HepG2 (cell line): ENCODE data around the gene EEPD1. TPM values are rescaled to one million over a fixed set of nuclear protein-coding genes. Genes with fewer than 3 reads are reported as not detected.

ENCODE experiments used
- AGO2 ChIP-seq: fragments of 200-400 bp; formaldehyde crosslinking; optimal IDR thresholded peaks from 2 replicates; pipeline ENCODE3; 2017; ENCODE audit warnings: mild to moderate bottlenecking, low read depth, low read length, moderate library complexity
- CENPT ChIP-seq: sonication (generic); formaldehyde crosslinking; IDR thresholded peaks from 2 replicates; pipeline ENCODE4 v1.8.0; 2022; ENCODE audit warnings: low read depth, mild to moderate bottlenecking, moderate library complexity, missing genetic modification reagents
- EZH2 ChIP-seq: conservative IDR thresholded peaks from 2 replicates; pipeline ENCODE4 v1.6.1; 2012; ENCODE audit warnings: mild to moderate bottlenecking, low read depth, low read length, moderate library complexity
- HIVEP1 ChIP-seq: sonication (generic); formaldehyde crosslinking; IDR thresholded peaks from 2 replicates; pipeline ENCODE4 v1.4.0; 2020; ENCODE audit warnings: mild to moderate bottlenecking, missing genetic modification reagents
- HMG20A ChIP-seq: IDR thresholded peaks from 2 replicates; pipeline ENCODE4 v1.6.1; 2016; ENCODE audit warnings: borderline replicate concordance
- HNRNPH1 ChIP-seq: fragments of 200-400 bp; formaldehyde crosslinking; optimal IDR thresholded peaks from 2 replicates; pipeline ENCODE3; 2017; ENCODE audit warnings: mild to moderate bottlenecking, low read depth, low read length
- PHF21A ChIP-seq: sonication (generic); formaldehyde crosslinking; IDR thresholded peaks from 2 replicates; pipeline ENCODE4 v1.5.0; 2020; ENCODE audit warnings: mild to moderate bottlenecking, missing genetic modification reagents
- POLR2G ChIP-seq: fragments of 200-400 bp; formaldehyde crosslinking; IDR thresholded peaks from 2 replicates; pipeline ENCODE4 v1.6.1; 2018; ENCODE audit warnings: mild to moderate bottlenecking, low read depth, low read length, moderate library complexity
- SMYD3 ChIP-seq: sonication (generic); formaldehyde crosslinking; IDR thresholded peaks from 2 replicates; pipeline ENCODE4 v1.8.1; 2023; ENCODE audit warnings: mild to moderate bottlenecking, missing genetic modification reagents
- SP5 ChIP-seq: IDR thresholded peaks from 2 replicates; pipeline ENCODE4 v1.6.1; 2016; ENCODE audit warnings: low read depth, borderline replicate concordance
- SRSF4 ChIP-seq: fragments of 200-400 bp; formaldehyde crosslinking; IDR thresholded peaks from one replicate; pipeline ENCODE4 v1.6.1; 2018; ENCODE audit warnings: mild to moderate bottlenecking, low read depth, low read length, moderate library complexity; ENCODE audit not compliant: poor library complexity, severe bottlenecking
- ZNF207 ChIP-seq: fragments of 450-650 bp; IDR thresholded peaks from 2 replicates; pipeline ENCODE4 v1.6.1; 2016; ENCODE audit warnings: antibody characterized with exemption, borderline replicate concordance
- ZNF441 ChIP-seq: sonication (generic); formaldehyde crosslinking; IDR thresholded peaks from 2 replicates; pipeline ENCODE4 v1.7.0; 2021; ENCODE audit warnings: missing genetic modification reagents, borderline replicate concordance
- ZNF550 ChIP-seq: sonication (generic); formaldehyde crosslinking; IDR thresholded peaks from 2 replicates; pipeline ENCODE4 v1.4.0; 2020; ENCODE audit warnings: mild to moderate bottlenecking, missing genetic modification reagents, borderline replicate concordance
- ZNF598 ChIP-seq: sonication (generic); formaldehyde crosslinking; IDR thresholded peaks from 2 replicates; pipeline ENCODE4 v1.5.1; 2020; ENCODE audit warnings: mild to moderate bottlenecking, missing genetic modification reagents, borderline replicate concordance
- ZSCAN22 ChIP-seq: sonication (generic); formaldehyde crosslinking; IDR thresholded peaks from 2 replicates; pipeline ENCODE4 v1.4.0; 2020; ENCODE audit warnings: mild to moderate bottlenecking, missing genetic modification reagents
- polyA plus RNA-seq, 8 experiments: library from polyadenylated mRNA; depleted of rRNA in 3 of 8; stranded (reverse) in 7 of 8; unstranded in 1 of 8; fragments of >200 nt; fragmentation: Illumina TruSeq in 4 of 8; extraction: Trizol in 4 of 8; gene quantifications; 2 replicates each; pipeline versions ENCODE4 v1.2.1 to v1.2.3, GENCODE V29; 2011 to 2016; ENCODE audit warnings: low read depth in 4 of 8, missing spikeins in 1 of 8, mixed read lengths in 1 of 8; ENCODE audit not compliant: insufficient read depth in 1 of 8
- total RNA-seq, 5 experiments: library from RNA; depleted of rRNA; stranded (reverse); fragments of >200 nt; fragmentation: Illumina TruSeq; extraction: Trizol; gene quantifications; 2 replicates each; pipeline ENCODE4 v1.2.3, GENCODE V29; 2016; ENCODE audit warnings: low read depth in 1 of 5
- TF ChIP-seq, protein P1 (sequence below): IDR thresholded peaks from 2 replicates; pipeline ENCODE4 v1.6.1; 2016; ENCODE audit warnings: low read depth, missing genetic modification reagents, missing compliant biosample characterization
- TF ChIP-seq, protein P2 (sequence below): sonication (generic); formaldehyde crosslinking; IDR thresholded peaks from 2 replicates; pipeline ENCODE4 v1.4.0; 2020; ENCODE audit warnings: missing genetic modification reagents

EEPD1 gene
- total and polyA plus RNA-seq, 2 of the 13 experiments (the other 11 are each of a cell fraction or from before 2014, with no cell fraction given): 10.1 to 16.4 TPM

DNA sequence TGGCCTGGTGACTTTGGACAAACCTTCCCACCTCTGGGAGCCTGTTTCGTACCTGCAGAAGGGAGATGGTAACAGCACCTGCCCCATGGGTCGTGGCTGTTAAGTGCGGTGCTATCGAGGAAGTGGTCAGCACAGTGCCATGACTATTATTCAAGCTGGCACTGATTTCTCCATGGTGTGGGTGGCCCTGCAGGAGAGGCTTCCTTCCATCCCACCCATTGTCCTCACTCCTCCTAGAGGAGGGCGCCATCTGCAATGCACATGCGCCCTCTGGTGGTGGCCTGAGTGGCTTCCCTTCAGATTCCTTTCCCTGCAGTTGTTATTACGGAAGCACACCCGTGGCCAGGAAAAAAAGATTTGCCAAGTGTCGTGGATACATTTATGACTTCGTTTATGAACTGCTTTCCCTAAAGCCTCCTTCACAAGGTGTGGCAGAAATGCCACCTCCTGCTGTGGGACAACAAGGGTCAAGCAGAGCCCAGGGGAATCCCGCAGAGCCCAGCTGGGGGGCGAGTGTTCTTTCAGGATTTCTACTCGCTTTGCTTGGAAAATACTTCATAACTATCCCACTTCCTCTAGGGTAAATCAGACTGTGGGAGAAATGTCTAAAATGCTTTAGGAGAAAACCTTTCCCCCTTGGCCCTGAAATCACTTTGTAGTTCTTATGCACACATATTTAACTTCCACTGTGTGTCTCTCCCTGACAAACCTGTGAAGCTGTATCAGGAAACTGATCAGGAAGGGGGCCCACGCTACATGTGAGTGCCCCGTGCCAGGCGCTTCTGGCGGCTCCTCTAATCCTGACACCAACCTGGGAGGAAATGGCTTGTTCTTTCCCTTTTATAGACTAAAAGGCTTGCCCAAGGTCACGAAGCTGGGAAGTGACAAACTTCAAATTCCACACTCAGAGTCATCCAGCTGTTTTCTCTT, 138.6 kb downstream of the EEPD1 start (continued):
- TF ChIP-seq, protein P1, sequence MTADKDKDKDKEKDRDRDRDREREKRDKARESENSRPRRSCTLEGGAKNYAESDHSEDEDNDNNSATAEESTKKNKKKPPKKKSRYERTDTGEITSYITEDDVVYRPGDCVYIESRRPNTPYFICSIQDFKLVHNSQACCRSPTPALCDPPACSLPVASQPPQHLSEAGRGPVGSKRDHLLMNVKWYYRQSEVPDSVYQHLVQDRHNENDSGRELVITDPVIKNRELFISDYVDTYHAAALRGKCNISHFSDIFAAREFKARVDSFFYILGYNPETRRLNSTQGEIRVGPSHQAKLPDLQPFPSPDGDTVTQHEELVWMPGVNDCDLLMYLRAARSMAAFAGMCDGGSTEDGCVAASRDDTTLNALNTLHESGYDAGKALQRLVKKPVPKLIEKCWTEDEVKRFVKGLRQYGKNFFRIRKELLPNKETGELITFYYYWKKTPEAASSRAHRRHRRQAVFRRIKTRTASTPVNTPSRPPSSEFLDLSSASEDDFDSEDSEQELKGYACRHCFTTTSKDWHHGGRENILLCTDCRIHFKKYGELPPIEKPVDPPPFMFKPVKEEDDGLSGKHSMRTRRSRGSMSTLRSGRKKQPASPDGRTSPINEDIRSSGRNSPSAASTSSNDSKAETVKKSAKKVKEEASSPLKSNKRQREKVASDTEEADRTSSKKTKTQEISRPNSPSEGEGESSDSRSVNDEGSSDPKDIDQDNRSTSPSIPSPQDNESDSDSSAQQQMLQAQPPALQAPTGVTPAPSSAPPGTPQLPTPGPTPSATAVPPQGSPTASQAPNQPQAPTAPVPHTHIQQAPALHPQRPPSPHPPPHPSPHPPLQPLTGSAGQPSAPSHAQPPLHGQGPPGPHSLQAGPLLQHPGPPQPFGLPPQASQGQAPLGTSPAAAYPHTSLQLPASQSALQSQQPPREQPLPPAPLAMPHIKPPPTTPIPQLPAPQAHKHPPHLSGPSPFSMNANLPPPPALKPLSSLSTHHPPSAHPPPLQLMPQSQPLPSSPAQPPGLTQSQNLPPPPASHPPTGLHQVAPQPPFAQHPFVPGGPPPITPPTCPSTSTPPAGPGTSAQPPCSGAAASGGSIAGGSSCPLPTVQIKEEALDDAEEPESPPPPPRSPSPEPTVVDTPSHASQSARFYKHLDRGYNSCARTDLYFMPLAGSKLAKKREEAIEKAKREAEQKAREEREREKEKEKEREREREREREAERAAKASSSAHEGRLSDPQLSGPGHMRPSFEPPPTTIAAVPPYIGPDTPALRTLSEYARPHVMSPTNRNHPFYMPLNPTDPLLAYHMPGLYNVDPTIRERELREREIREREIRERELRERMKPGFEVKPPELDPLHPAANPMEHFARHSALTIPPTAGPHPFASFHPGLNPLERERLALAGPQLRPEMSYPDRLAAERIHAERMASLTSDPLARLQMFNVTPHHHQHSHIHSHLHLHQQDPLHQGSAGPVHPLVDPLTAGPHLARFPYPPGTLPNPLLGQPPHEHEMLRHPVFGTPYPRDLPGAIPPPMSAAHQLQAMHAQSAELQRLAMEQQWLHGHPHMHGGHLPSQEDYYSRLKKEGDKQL (CRISPR knock-in tag): no peak
- no peak; the same call in 1 of the 2 replicates for TF ChIP-seq ZNF598 (CRISPR knock-in tag)
- TF ChIP-seq, protein P2, sequence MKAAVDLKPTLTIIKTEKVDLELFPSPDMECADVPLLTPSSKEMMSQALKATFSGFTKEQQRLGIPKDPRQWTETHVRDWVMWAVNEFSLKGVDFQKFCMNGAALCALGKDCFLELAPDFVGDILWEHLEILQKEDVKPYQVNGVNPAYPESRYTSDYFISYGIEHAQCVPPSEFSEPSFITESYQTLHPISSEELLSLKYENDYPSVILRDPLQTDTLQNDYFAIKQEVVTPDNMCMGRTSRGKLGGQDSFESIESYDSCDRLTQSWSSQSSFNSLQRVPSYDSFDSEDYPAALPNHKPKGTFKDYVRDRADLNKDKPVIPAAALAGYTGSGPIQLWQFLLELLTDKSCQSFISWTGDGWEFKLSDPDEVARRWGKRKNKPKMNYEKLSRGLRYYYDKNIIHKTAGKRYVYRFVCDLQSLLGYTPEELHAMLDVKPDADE (CRISPR knock-in tag): no peak
- TF ChIP-seq SP5: peak; percentile 41; the same call in 1 of the 2 replicates
- TF ChIP-seq EZH2: no peak
- TF ChIP-seq HMG20A (CRISPR knock-in tag): peak; percentile 46; the same call in 1 of the 2 replicates
- no peak for TF ChIP-seq ZNF441 (CRISPR knock-in tag)
- TF ChIP-seq ZNF550: no peak
- no peak for TF ChIP-seq POLR2G
- TF ChIP-seq SRSF4: no peak
- TF ChIP-seq PHF21A: 0 out of 2 replicates have a peak, but pooled peaks have one; percentile 16
- TF ChIP-seq CENPT: no peak
- no peak for TF ChIP-seq HNRNPH1
- no peak for TF ChIP-seq ZNF207
- TF ChIP-seq AGO2: no peak
- no peak for TF ChIP-seq ZSCAN22 (CRISPR knock-in tag)
- TF ChIP-seq HIVEP1: no peak
- no peak for TF ChIP-seq SMYD3 (CRISPR knock-in tag)
